Adrenal gland (tissue), 12 donors: Measurements from ENCODE around the gene NMB. TPM values are rescaled to one million over a fixed set of nuclear protein-coding genes. Genes with fewer than 3 reads are reported as not detected.

ENCODE experiments used
- DNase-seq, 7 donors: peaks; one replicate each; pipeline ENCODE4 v3.0.0-alpha.2; 2019 to 2020
- H3K27ac ChIP-seq, 5 donors: fragments of 200-600 bp; sonication (generic) in 4 of 5; 1 replicate in 3 of 5; 2 replicates in 2 of 5; pipeline versions ENCODE4 v1.5.1 to v1.8.0; 2016 to 2020; ENCODE audit warnings: mild to moderate bottlenecking in 1 of 5
- H3K27me3 ChIP-seq: fragments of 200-600 bp; 2 replicates; pipeline ENCODE4 v1.8.0; 2021
- H3K36me3 ChIP-seq, 2 donors: fragments of 200-600 bp; replicated peaks in 1 of 2; 1 replicate in 1 of 2; 2 replicates in 1 of 2; pipeline versions ENCODE4 v1.5.1 to v1.8.0; 2018 to 2022
- H3K4me1 ChIP-seq, 2 donors: fragments of 200-600 bp; replicated peaks in 1 of 2; 1 replicate in 1 of 2; 2 replicates in 1 of 2; pipeline versions ENCODE4 v1.5.1 to v1.8.0; 2018 to 2021
- H3K4me3 ChIP-seq, 4 donors: fragments of 200-600 bp; sonication (generic) in 3 of 4; one replicate each; pipeline ENCODE4 v1.5.1; 2016 to 2018
- H3K9me3 ChIP-seq, 3 donors: fragments of 200-600 bp; sonication (generic) in 1 of 3; replicated peaks in 1 of 3; 1 replicate in 2 of 3; 2 replicates in 1 of 3; pipeline versions ENCODE4 v1.5.1 to v1.8.0; 2016 to 2021
- CTCF ChIP-seq, 6 experiments: fragments of 450-650 bp in 4 of 6; fragments of 200-600 bp in 2 of 6; sonication (generic) in 1 of 6; IDR thresholded peaks; 1 replicate in 5 of 6; 2 replicates in 1 of 6; pipeline versions ENCODE4 v1.5.1 to v1.8.0; 2016 to 2021; ENCODE audit warnings: antibody characterized with exemption in 6 of 6, mild to moderate bottlenecking in 2 of 6, moderate library complexity in 1 of 6
- POLR2A ChIP-seq, 2 donors: fragments of 450-650 bp; IDR thresholded peaks; one replicate each; pipeline ENCODE4 v1.6.1; 2017; ENCODE audit warnings: antibody characterized with exemption in 2 of 2, mild to moderate bottlenecking in 2 of 2, moderate library complexity in 1 of 2
- whole genome bisulfite sequencing, 4 donors: extraction: QIAGEN DNeasy Blood & Tissue Kit in 2 of 4; methylation state at CpG; one replicate each; pipeline versions ENCODE4 v1.1.5 to v1.1.7; 2013 to 2017; 5-methylcytosine and 5-hydroxymethylcytosine counted together
- intact Hi-C, 2 donors: fragments of 100-400 bp; cut with DNase I; formaldehyde crosslinking; loops; one replicate each; pipeline versions ENCODE4 v1.14.1 to v1.15.0; 2022 to 2023
- polyA plus RNA-seq, 3 donors: library from polyadenylated mRNA; stranded (reverse); fragments of 200-250 nt in 2 of 3; fragments of 350-450 nt in 1 of 3; fragmentation: Illumina TruSeq in 1 of 3; extraction: RNeasy Lipid Tissue Mini Kit (QIAGEN cat#74804) in 1 of 3; gene quantifications; one replicate each; pipeline ENCODE4 v1.2.3, GENCODE V29; 2013 to 2014
- total RNA-seq, 9 donors: library from RNA; depleted of rRNA in 4 of 9; stranded (reverse); fragments of >200 nt in 4 of 9; fragments of 120-200 nt in 1 of 9; fragmentation: NEBNext Ultra II Directional in 1 of 9; extraction: Animal tissue kit (Norgen Biotek cat#: 25700) in 1 of 9; gene quantifications; one replicate each; pipeline versions ENCODE4 v1.1.0 to v1.2.4, GENCODE V29; 2013 to 2023
- donor health status: healthy with polysubstance abuse.
- donor health status: Bipolar disorder and iron deficiency.
- donor health status: DM: yes; HTN: yes; CAD: no.
- donor health status: DM: no; HTN: no; CAD: no.
- donor health status: DM: no; HTN: no; CAD: no.
- donor health status: DM: yes; HTN: yes; CAD: no.

The NMB gene
- total and polyA plus RNA-seq, 12 donors: 6.9 to 34.1 (median 16.5) TPM

- peak in 1 of 7 donors; percentile 47 for DNase-seq
- 73 to 86% (median 82%) methylated on average over 2 of the region's 2 CpGs for WGBS, 4 donors
- intact Hi-C loops: loop anchor here (10.0 kb wide), 1 partner anchor 65 kb away; the partner anchor contains the start of gene SEC11A (in 2 of the 2)
- H3K27ac ChIP-seq: peak overlapping the region in 1 of 5 donors; percentile 41
- H3K36me3 ChIP-seq: peaks cover 0 to 76% of the 10 kb centered on the region in 2 donors
- no peaks in the 10 kb centered on the region for H3K27me3 ChIP-seq
- TF ChIP-seq POLR2A (IDR thresholded peaks at IDR 0.05) (no peak), CTCF (IDR thresholded peaks at IDR 0.05) (no peak)
- H3K9me3 ChIP-seq: no peaks in the 10 kb centered on the region
- no peak overlapping the region for H3K4me3 ChIP-seq
- H3K4me1 ChIP-seq: peaks cover 30 to 48% of the 10 kb centered on the region in 2 donors
These were observed 8.3 kb downstream of the NMB start for GRCh38 chr15:84649706-84650105.

- peaks cover 0 to 88% of the 10 kb centered on the region in 2 donors for H3K36me3 ChIP-seq
- peak overlapping the region in 2 of 5 donors; percentile 41 to 46 for H3K27ac ChIP-seq
- peaks cover 30 to 45% of the 10 kb centered on the region in 2 donors for H3K4me1 ChIP-seq
- TF ChIP-seq CTCF (IDR thresholded peaks at IDR 0.05): no peak
- H3K4me3 ChIP-seq: no peak overlapping the region
- DNase-seq: peak; percentile 46 to 86 (median 83)
- 39 to 56% (median 51%) methylated on average over 3 of the region's 3 CpGs for WGBS, 4 donors
- intact Hi-C loops: no loop called here
- H3K27me3 ChIP-seq: no peaks in the 10 kb centered on the region
- no peaks in the 10 kb centered on the region for H3K9me3 ChIP-seq
These were observed 9.5 kb downstream of the NMB start for GRCh38 chr15:84648539-84648938.

GRCh38 chr15:84647726-84648125, 10.3 kb downstream of the NMB start:
- Histone ChIP-seq H3K9me3 (no peaks in the 10 kb centered on the region), H3K36me3 (peaks cover 0 to 96% of the 10 kb centered on the region in 2 donors), H3K27ac (peak overlapping the region in 1 of 5 donors; percentile 36), H3K4me1 (peaks cover 22 to 37% of the 10 kb centered on the region in 2 donors), H3K27me3 (no peaks in the 10 kb centered on the region), H3K4me3 (no peak overlapping the region)
- intact Hi-C loops: no loop called here
- TF ChIP-seq CTCF (IDR thresholded peaks at IDR 0.05) (no peak), POLR2A (IDR thresholded peaks at IDR 0.05) (no peak)
- no peak for DNase-seq

- Histone ChIP-seq H3K27ac (no peak overlapping the region), H3K36me3 (peaks cover 0 to 100% of the 10 kb centered on the region in 2 donors), H3K27me3 (no peaks in the 10 kb centered on the region), H3K4me3 (no peak overlapping the region), H3K9me3 (no peaks in the 10 kb centered on the region), H3K4me1 (peaks cover 11 to 20% of the 10 kb centered on the region in 2 donors)
- TF ChIP-seq POLR2A (IDR thresholded peaks at IDR 0.05) (no peak), CTCF (IDR thresholded peaks at IDR 0.05) (no peak)
- intact Hi-C loops: no loop called here
- WGBS, 4 donors: 88 to 93% (median 92%) methylated on average over 3 to 10 of the region's 10 CpGs
- no peak for DNase-seq
These were observed 12.0 kb downstream of the NMB start for GRCh38 chr15:84645997-84646396.
